Stimulated activated CD8-positive, alpha-beta memory T cell treated with anti-CD3 and anti-CD28 coated beads, Interleukin-2, amount 100 ng/mL, for 1 hour (primary cell): ENCODE data around the gene MINK1.

Experiments
- DNase-seq, 2 donors: peaks; one replicate each; pipeline ENCODE4 v3.0.0-alpha.2; 2020; ENCODE audit warnings: low read depth in 2 of 2

Gene MINK1

GRCh38 chr17:4933646-4934045, 100.5 kb downstream of the MINK1 start:
- no peak for DNase-seq

GRCh38 chr17:4934173-4934979, 101.2 kb downstream of the MINK1 start:
- no peak for DNase-seq

- DNase-seq = no peak
Observed at GRCh38 chr17:4935650-4936049, 102.5 kb downstream of the MINK1 start.

- no peak for DNase-seq
Observed at GRCh38 chr17:4936436-4936835, 103.3 kb downstream of the MINK1 start.

GRCh38 chr17:4937553-4937952, 104.4 kb downstream of the MINK1 start:
- DNase-seq = no peak

- DNase-seq = no peak
Observed at GRCh38 chr17:4938069-4938491, 104.9 kb downstream of the MINK1 start.

GRCh38 chr17:4938688-4939545, 105.8 kb downstream of the MINK1 start:
- DNase-seq = no peak

- no peak for DNase-seq
Observed at GRCh38 chr17:4939546-4939795, 106.3 kb downstream of the MINK1 start.

- DNase-seq = peak; percentile 88 to 89
Observed at GRCh38 chr17:4939796-4940554, 106.8 kb downstream of the MINK1 start, which contains the start of the genes RNF167 and SLC25A11. TSS of gene RNF167 (plus strand) at chr17:4940268. CDS start at chr17:4940910, 642 bp downstream. TSS of gene SLC25A11 (minus strand) at chr17:4940046. CDS start at chr17:4939910, 136 bp downstream.

- DNase-seq = peak in 1 of 2 donors; percentile 23
Observed at GRCh38 chr17:4940555-4941318, 107.6 kb downstream of the MINK1 start.

GRCh38 chr17:4941319-4941610, 108.1 kb downstream of the MINK1 start:
- DNase-seq = no peak

- DNase-seq = no peak
Observed at GRCh38 chr17:4942760-4943508, 109.8 kb downstream of the MINK1 start.

GRCh38 chr17:4944163-4944553, 111.0 kb downstream of the MINK1 start:
- DNase-seq = peak in 1 of 2 donors; percentile 33

GRCh38 chr17:4944554-4945175, 111.5 kb downstream of the MINK1 start:
- no peak for DNase-seq

- DNase-seq = peak in 1 of 2 donors; percentile 63
Observed at GRCh38 chr17:4945176-4945943, 112.2 kb downstream of the MINK1 start.

- DNase-seq = no peak
Observed at GRCh38 chr17:4945944-4946280, 112.8 kb downstream of the MINK1 start.

GRCh38 chr17:4946312-4946976, 113.3 kb downstream of the MINK1 start:
- DNase-seq = no peak

GRCh38 chr17:4947010-4947410, 113.9 kb downstream of the MINK1 start:
- no peak for DNase-seq
